ENCODE results near the gene NDP. TPM values are rescaled to one million over a fixed set of nuclear protein-coding genes. Genes with fewer than 3 reads are reported as not detected.
A peak's percentile ranks its signal among the peaks of the same experiment; 100 is the strongest.

NDP gene
- total RNA-seq, 1 experiment from 2014 or later, result not detected

DNA sequence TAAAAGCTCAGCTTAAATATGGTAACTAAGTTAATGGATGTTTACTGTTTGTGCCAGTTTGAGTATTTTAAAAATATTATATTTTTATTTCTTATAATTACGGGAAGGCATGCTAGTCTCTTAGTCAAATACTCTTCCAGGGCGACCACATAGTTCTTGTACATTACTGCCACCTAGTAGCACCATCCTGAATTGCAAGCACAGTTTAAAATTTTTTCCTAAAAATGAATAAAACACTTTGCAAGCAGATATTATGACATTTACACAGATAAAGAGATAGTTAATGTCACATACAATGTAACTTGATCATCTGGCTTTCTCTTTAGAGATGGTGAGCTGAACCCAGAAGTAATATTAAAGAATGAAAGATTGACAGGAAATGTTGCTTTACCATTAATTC is 11.5 kb downstream of the NDP start:
- CTCF ChIA-PET, result interaction anchor here (0.7 kb wide), 1 partner anchor 277 kb away, joined by 3 read pairs; no protein-coding TSS in a partner anchor
- intact Hi-C loops (cut with micrococcal nuclease), result no loop called here

DNA sequence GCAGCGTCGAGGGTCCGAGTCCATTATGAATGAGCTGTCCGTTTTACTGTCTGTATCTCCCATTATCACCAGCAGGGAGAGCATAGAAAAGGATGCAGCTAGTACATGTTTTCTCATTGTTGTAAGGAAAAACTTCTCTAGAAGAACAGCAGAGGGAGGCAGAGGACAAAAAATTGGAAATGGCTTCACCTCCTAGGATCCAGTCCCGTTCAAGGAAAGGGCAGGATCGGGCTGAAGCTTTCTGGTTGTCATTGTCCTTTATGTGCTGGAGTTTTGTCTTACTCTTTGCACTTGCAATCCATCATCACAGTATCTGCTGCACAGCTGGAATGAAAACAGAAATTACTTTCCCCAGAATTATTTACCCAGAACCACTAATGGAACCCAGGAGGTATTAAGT is 14.7 kb downstream of the NDP start:
- no peak overlapping the region for H3K9ac ChIP-seq (ENCODE audit: low read length)
- no peak for TF ChIP-seq CEBPB (IDR thresholded peaks at IDR 0.05; ENCODE audit: low read depth)
- no peak for TF ChIP-seq EZH2 (IDR thresholded peaks at IDR 0.05)
- no peak for TF ChIP-seq TCF7L2 (IDR thresholded peaks at IDR 0.05; ENCODE audit: borderline replicate concordance, extremely low read depth, insufficient read depth, insufficient read length)
- no peak for TF ChIP-seq ZFX (IDR thresholded peaks at IDR 0.05)
- TF ChIP-seq FOSL1 (IDR thresholded peaks at IDR 0.05; ENCODE audit: low read depth), result no peak
- TF ChIP-seq, protein P1, sequence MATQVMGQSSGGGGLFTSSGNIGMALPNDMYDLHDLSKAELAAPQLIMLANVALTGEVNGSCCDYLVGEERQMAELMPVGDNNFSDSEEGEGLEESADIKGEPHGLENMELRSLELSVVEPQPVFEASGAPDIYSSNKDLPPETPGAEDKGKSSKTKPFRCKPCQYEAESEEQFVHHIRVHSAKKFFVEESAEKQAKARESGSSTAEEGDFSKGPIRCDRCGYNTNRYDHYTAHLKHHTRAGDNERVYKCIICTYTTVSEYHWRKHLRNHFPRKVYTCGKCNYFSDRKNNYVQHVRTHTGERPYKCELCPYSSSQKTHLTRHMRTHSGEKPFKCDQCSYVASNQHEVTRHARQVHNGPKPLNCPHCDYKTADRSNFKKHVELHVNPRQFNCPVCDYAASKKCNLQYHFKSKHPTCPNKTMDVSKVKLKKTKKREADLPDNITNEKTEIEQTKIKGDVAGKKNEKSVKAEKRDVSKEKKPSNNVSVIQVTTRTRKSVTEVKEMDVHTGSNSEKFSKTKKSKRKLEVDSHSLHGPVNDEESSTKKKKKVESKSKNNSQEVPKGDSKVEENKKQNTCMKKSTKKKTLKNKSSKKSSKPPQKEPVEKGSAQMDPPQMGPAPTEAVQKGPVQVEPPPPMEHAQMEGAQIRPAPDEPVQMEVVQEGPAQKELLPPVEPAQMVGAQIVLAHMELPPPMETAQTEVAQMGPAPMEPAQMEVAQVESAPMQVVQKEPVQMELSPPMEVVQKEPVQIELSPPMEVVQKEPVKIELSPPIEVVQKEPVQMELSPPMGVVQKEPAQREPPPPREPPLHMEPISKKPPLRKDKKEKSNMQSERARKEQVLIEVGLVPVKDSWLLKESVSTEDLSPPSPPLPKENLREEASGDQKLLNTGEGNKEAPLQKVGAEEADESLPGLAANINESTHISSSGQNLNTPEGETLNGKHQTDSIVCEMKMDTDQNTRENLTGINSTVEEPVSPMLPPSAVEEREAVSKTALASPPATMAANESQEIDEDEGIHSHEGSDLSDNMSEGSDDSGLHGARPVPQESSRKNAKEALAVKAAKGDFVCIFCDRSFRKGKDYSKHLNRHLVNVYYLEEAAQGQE (IDR thresholded peaks at IDR 0.05; ENCODE audit: low read depth), result no peak
- TF ChIP-seq EGR1 (IDR thresholded peaks at IDR 0.05; ENCODE audit: low read depth), result no peak
- TF ChIP-seq JUND (IDR thresholded peaks at IDR 0.05), result no peak
- no peak for TF ChIP-seq ELF1 (IDR thresholded peaks at IDR 0.05; ENCODE audit: borderline replicate concordance, low read depth)
- TF ChIP-seq SIN3A (IDR thresholded peaks at IDR 0.05; ENCODE audit: low read depth), result no peak

More for the DNA sequence above, 11.5 kb downstream of the NDP start:
- Histone ChIP-seq H3K9me2 (ENCODE audit: insufficient read depth) (no peaks in the 10 kb centered on the region), H4K20me1 (ENCODE audit: insufficient read depth) (no peaks in the 10 kb centered on the region), H3K27me3 (ENCODE audit: insufficient read depth, low read length) (no peaks in the 10 kb centered on the region), H2AFZ (ENCODE audit: low read depth, low read length, poor library complexity, severe bottlenecking) (no peak overlapping the region), H3K9ac (ENCODE audit: low read length) (no peak overlapping the region), H3K9me3 (ENCODE audit: control insufficient read depth in 1 of 2, insufficient read depth in 1 of 2, low read depth in 1 of 2, low read length in 2 of 2) (no peaks in the 10 kb centered on the region), H3K4me3 (replicated peaks in 1 of 2; ENCODE audit: low read depth in 1 of 2, low read length in 2 of 2) (no peak overlapping the region), H3K79me2 (ENCODE audit: insufficient read depth, low read length) (no peaks in the 10 kb centered on the region), H3K4me2 (ENCODE audit: low read length) (no peak overlapping the region), H3K27ac (ENCODE audit: low read depth, low read length) (no peak overlapping the region), H3K4me1 (ENCODE audit: control insufficient read depth in 1 of 2, insufficient read depth in 2 of 2, low read length in 2 of 2) (peaks cover 0 to 5% of the 10 kb centered on the region in 2 experiments; a peak in 1 of 4 replicates), H3K36me3 (ENCODE audit: control insufficient read depth in 1 of 2, insufficient read depth in 2 of 2, low read length in 2 of 2) (no peaks in the 10 kb centered on the region)
- POLR2A ChIA-PET, result no interaction called here
- TF ChIP-seq CBX3 (IDR thresholded peaks at IDR 0.05; ENCODE audit: low read depth), result no peak
- no peak for TF ChIP-seq ZNF274 (IDR thresholded peaks at IDR 0.05; ENCODE audit: low read depth, low read length)
- no peak for TF ChIP-seq YY1 (IDR thresholded peaks at IDR 0.05; ENCODE audit: extremely low read depth, insufficient replicate concordance, low read depth, low read length)
- peak; percentile 22; the same call in 1 of the 2 replicates for TF ChIP-seq RAD21 (IDR thresholded peaks at IDR 0.05; ENCODE audit: low read depth)
- TF ChIP-seq, protein P2, sequence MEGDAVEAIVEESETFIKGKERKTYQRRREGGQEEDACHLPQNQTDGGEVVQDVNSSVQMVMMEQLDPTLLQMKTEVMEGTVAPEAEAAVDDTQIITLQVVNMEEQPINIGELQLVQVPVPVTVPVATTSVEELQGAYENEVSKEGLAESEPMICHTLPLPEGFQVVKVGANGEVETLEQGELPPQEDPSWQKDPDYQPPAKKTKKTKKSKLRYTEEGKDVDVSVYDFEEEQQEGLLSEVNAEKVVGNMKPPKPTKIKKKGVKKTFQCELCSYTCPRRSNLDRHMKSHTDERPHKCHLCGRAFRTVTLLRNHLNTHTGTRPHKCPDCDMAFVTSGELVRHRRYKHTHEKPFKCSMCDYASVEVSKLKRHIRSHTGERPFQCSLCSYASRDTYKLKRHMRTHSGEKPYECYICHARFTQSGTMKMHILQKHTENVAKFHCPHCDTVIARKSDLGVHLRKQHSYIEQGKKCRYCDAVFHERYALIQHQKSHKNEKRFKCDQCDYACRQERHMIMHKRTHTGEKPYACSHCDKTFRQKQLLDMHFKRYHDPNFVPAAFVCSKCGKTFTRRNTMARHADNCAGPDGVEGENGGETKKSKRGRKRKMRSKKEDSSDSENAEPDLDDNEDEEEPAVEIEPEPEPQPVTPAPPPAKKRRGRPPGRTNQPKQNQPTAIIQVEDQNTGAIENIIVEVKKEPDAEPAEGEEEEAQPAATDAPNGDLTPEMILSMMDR (IDR thresholded peaks at IDR 0.05 in 2 of 3, conservative IDR thresholded peaks at IDR 0.05 in 1 of 3; ENCODE audit: borderline replicate concordance in 1 of 3, insufficient read depth in 1 of 3, low read depth in 2 of 3, low read length in 2 of 3), result peak in 2 of 3 experiments; percentile 11 to 36; a peak in 2 of 6 replicates
- no peak for TF ChIP-seq FOSL1 (IDR thresholded peaks at IDR 0.05; ENCODE audit: low read depth)
- no peak for TF ChIP-seq EGR1 (IDR thresholded peaks at IDR 0.05; ENCODE audit: low read depth)
- no TSS peak for BruUV-seq (replicated peaks)
- DNase-seq (ENCODE audit: low read depth, low spot score) (no peak), ATAC-seq (no peak)
- RAD21 ChIA-PET (ENCODE audit: low non-redundant PET in 1 of 2, low total read pairs in 2 of 2, uncharacterized antibody in 2 of 2, unreplicated experiment in 2 of 2), result no interaction called here

More for the DNA sequence above, 14.7 kb downstream of the NDP start:
- H3K9me2 ChIP-seq (ENCODE audit: insufficient read depth), result no peaks in the 10 kb centered on the region
- H3K27me3 ChIP-seq (ENCODE audit: insufficient read depth, low read length), result no peaks in the 10 kb centered on the region
- H3K27ac ChIP-seq (ENCODE audit: low read depth, low read length), result no peak overlapping the region
- H3K9me3 ChIP-seq (ENCODE audit: control insufficient read depth in 1 of 2, insufficient read depth in 1 of 2, low read depth in 1 of 2, low read length in 2 of 2), result no peaks in the 10 kb centered on the region
- DNase-seq (ENCODE audit: low read depth, low spot score), result peak; percentile 81
- no peaks in the 10 kb centered on the region for H4K20me1 ChIP-seq (ENCODE audit: insufficient read depth)
- intact Hi-C loops (cut with micrococcal nuclease), result loop anchor here (1.0 to 10.0 kb wide), 3 partner anchors 68 to 586 kb away; partner anchors contain the start of gene FUNDC1
- H3K4me1 ChIP-seq (ENCODE audit: control insufficient read depth in 1 of 2, insufficient read depth in 2 of 2, low read length in 2 of 2), result peaks cover 0 to 5% of the 10 kb centered on the region in 2 experiments; a peak in 1 of 4 replicates
- 0 out of 4 replicates have a peak overlapping the region, but pooled peaks of 1 of the 2 experiments have one; percentile 8 for H3K4me3 ChIP-seq (replicated peaks in 1 of 2; ENCODE audit: low read depth in 1 of 2, low read length in 2 of 2)
- H3K36me3 ChIP-seq (ENCODE audit: control insufficient read depth in 1 of 2, insufficient read depth in 2 of 2, low read length in 2 of 2), result no peaks in the 10 kb centered on the region
- ChIA-PET RAD21 (ENCODE audit: low non-redundant PET in 1 of 2, low total read pairs in 2 of 2, uncharacterized antibody in 2 of 2, unreplicated experiment in 2 of 2) (interaction anchor here (0.9 to 2.7 kb wide), 3 partner anchors 229 to 285 kb away, joined by 3 to 12 read pairs (median 10); no protein-coding TSS in a partner anchor), POLR2A (no interaction called here), CTCF (interaction anchor here (0.7 to 2.7 kb wide), 11 partner anchors 11 to 378 kb away, joined by 3 to 47 read pairs (median 4); no protein-coding TSS in a partner anchor)
- H3K79me2 ChIP-seq (ENCODE audit: insufficient read depth, low read length), result no peaks in the 10 kb centered on the region
- H2AFZ ChIP-seq (ENCODE audit: low read depth, low read length, poor library complexity, severe bottlenecking), result peak overlapping the region; percentile 80
- no TSS peak for BruUV-seq (replicated peaks)
- H3K4me2 ChIP-seq (ENCODE audit: low read length), result peak overlapping the region; percentile 46
- ATAC-seq, result peak; percentile 95

Measured in HCT116 (cell line).